NT2/D1 (cell line): ENCODE measurements around the gene ADAMTS15.

Source experiments
- YY1 ChIP-seq: IDR thresholded peaks from 2 replicates; pipeline ENCODE4 v1.6.1; 2011; ENCODE audit not compliant: insufficient read length, insufficient read depth
- ZNF274 ChIP-seq: IDR thresholded peaks from 2 replicates; pipeline ENCODE4 v1.6.1; 2011; ENCODE audit warnings: mild to moderate bottlenecking, low read depth, low read length

DNA sequence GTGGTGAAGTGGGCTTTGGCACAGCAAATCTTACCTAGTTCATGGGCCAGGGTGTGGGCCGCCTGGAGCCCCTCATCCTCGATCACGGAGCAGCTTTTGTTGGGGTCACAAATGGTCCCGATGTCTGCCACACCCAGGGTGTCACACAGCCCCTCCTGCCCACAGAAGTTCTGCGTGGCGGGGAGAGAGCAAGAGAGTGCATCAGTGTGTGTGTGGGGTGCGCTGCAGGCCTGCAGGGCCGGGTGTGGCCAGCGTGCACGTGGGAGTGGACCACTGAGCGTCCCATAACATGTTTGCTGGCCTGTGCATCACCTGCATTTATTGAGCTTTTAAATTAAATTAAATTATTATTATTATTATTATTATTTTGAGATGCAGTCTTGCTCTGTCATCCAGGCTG, 31.5 kb upstream of the ADAMTS15 start:
- TF ChIP-seq ZNF274: no peak
- no peak for TF ChIP-seq YY1
